WTC11 (cell line): ENCODE results near the gene TREML4.

Experiments used
- CREB1 ChIP-seq: sonication (generic); formaldehyde crosslinking; IDR thresholded peaks from 2 replicates; pipeline ENCODE4 v1.8.0; 2023; ENCODE audit warnings: mild to moderate bottlenecking, missing genetic modification reagents
- ESRRA ChIP-seq: sonication (generic); formaldehyde crosslinking; IDR thresholded peaks from 2 replicates; pipeline ENCODE4 v1.8.1; 2022; ENCODE audit warnings: mild to moderate bottlenecking, missing genetic modification reagents, borderline replicate concordance
- FOXJ3 ChIP-seq: sonication (generic); formaldehyde crosslinking; IDR thresholded peaks from 2 replicates; pipeline ENCODE4 v1.9.0; 2021; ENCODE audit warnings: missing genetic modification reagents, mild to moderate bottlenecking, borderline replicate concordance
- FOXP1 ChIP-seq: sonication (generic); formaldehyde crosslinking; IDR thresholded peaks from 2 replicates; pipeline ENCODE4 v1.8.0; 2022; ENCODE audit warnings: missing genetic modification reagents, mild to moderate bottlenecking, moderate library complexity, borderline replicate concordance
- RORB ChIP-seq: fragments of 250-450 bp; sonication (Bioruptor Pico); IDR thresholded peaks from 2 replicates; pipeline ENCODE4 v1.9.0; 2021; ENCODE audit warnings: mild to moderate bottlenecking
- TEAD1 ChIP-seq: sonication (generic); formaldehyde crosslinking; IDR thresholded peaks from 2 replicates; pipeline ENCODE4 v1.8.0; 2022; ENCODE audit warnings: mild to moderate bottlenecking, missing genetic modification reagents
- USF1 ChIP-seq: sonication (generic); formaldehyde crosslinking; IDR thresholded peaks from 2 replicates; pipeline ENCODE4 v1.8.0; 2022; ENCODE audit warnings: mild to moderate bottlenecking, missing genetic modification reagents
- ZMAT4 ChIP-seq: fragments of 250-450 bp; sonication (Bioruptor Pico); IDR thresholded peaks from 2 replicates; pipeline ENCODE4 v1.9.0; 2021; ENCODE audit warnings: mild to moderate bottlenecking
- ZNF232 ChIP-seq: sonication (generic); formaldehyde crosslinking; IDR thresholded peaks from 2 replicates; pipeline ENCODE4 v1.8.0; 2022; ENCODE audit warnings: mild to moderate bottlenecking, missing genetic modification reagents
- ZNF263 ChIP-seq: sonication (generic); formaldehyde crosslinking; IDR thresholded peaks from 2 replicates; pipeline ENCODE4 v1.8.1; 2022; ENCODE audit warnings: low read depth, mild to moderate bottlenecking, moderate library complexity, missing genetic modification reagents
- TF ChIP-seq, protein P1 (sequence below): fragments of 200-600 bp; IDR thresholded peaks from 2 replicates; pipeline ENCODE4 v1.8.0; 2022; ENCODE audit warnings: antibody characterized with exemption
- TF ChIP-seq, protein P2 (sequence below): sonication (generic); formaldehyde crosslinking; IDR thresholded peaks from 2 replicates; pipeline ENCODE4 v1.8.1; 2022; ENCODE audit warnings: low read depth, missing genetic modification reagents, borderline replicate concordance

DNA sequence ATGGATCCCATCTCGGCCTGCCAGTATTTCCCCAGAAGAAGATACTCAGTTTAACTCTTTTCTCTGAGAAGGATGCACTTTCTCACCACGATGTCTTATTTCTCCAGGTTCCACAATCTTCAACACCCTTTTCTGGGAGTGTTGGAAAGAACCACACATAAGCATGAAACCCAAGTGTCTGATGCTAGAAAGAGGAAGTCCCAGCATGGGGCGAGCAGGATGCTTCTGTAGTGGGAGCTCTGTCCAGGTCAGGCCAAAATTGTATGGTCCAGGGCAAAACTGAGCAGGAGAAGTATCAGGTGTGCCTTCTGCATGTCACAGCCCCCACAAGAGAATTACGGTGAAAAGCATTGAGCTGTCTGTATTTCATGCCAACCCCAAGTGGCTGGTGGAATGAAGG, 47.3 kb downstream of the TREML4 start:
- no peak for TF ChIP-seq ZMAT4 (CRISPR knock-in tag)
- TF ChIP-seq, protein P1, sequence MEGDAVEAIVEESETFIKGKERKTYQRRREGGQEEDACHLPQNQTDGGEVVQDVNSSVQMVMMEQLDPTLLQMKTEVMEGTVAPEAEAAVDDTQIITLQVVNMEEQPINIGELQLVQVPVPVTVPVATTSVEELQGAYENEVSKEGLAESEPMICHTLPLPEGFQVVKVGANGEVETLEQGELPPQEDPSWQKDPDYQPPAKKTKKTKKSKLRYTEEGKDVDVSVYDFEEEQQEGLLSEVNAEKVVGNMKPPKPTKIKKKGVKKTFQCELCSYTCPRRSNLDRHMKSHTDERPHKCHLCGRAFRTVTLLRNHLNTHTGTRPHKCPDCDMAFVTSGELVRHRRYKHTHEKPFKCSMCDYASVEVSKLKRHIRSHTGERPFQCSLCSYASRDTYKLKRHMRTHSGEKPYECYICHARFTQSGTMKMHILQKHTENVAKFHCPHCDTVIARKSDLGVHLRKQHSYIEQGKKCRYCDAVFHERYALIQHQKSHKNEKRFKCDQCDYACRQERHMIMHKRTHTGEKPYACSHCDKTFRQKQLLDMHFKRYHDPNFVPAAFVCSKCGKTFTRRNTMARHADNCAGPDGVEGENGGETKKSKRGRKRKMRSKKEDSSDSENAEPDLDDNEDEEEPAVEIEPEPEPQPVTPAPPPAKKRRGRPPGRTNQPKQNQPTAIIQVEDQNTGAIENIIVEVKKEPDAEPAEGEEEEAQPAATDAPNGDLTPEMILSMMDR, result no peak
- no peak for TF ChIP-seq USF1 (CRISPR knock-in tag)
- TF ChIP-seq CREB1 (CRISPR knock-in tag), result no peak
- TF ChIP-seq, protein P2, sequence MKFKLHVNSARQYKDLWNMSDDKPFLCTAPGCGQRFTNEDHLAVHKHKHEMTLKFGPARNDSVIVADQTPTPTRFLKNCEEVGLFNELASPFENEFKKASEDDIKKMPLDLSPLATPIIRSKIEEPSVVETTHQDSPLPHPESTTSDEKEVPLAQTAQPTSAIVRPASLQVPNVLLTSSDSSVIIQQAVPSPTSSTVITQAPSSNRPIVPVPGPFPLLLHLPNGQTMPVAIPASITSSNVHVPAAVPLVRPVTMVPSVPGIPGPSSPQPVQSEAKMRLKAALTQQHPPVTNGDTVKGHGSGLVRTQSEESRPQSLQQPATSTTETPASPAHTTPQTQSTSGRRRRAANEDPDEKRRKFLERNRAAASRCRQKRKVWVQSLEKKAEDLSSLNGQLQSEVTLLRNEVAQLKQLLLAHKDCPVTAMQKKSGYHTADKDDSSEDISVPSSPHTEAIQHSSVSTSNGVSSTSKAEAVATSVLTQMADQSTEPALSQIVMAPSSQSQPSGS (CRISPR knock-in tag), result no peak
- TF ChIP-seq ZNF232 (CRISPR knock-in tag), result no peak
- no peak for TF ChIP-seq FOXJ3 (CRISPR knock-in tag)
- TF ChIP-seq TEAD1 (CRISPR knock-in tag), result no peak
- no peak for TF ChIP-seq FOXP1 (CRISPR knock-in tag)
- no peak for TF ChIP-seq ESRRA
- no peak for TF ChIP-seq ZNF263
- TF ChIP-seq RORB (CRISPR knock-in tag), result no peak
